Measurements from ENCODE around the gene ADAMTS13. TPM values are rescaled to one million over a fixed set of nuclear protein-coding genes. Genes with fewer than 3 reads are reported as not detected.

The ADAMTS13 gene
- total RNA-seq, 4 donors from 2014 or later = 1.8 to 4.9 (median 3.8) TPM; not detected in 1

DNA sequence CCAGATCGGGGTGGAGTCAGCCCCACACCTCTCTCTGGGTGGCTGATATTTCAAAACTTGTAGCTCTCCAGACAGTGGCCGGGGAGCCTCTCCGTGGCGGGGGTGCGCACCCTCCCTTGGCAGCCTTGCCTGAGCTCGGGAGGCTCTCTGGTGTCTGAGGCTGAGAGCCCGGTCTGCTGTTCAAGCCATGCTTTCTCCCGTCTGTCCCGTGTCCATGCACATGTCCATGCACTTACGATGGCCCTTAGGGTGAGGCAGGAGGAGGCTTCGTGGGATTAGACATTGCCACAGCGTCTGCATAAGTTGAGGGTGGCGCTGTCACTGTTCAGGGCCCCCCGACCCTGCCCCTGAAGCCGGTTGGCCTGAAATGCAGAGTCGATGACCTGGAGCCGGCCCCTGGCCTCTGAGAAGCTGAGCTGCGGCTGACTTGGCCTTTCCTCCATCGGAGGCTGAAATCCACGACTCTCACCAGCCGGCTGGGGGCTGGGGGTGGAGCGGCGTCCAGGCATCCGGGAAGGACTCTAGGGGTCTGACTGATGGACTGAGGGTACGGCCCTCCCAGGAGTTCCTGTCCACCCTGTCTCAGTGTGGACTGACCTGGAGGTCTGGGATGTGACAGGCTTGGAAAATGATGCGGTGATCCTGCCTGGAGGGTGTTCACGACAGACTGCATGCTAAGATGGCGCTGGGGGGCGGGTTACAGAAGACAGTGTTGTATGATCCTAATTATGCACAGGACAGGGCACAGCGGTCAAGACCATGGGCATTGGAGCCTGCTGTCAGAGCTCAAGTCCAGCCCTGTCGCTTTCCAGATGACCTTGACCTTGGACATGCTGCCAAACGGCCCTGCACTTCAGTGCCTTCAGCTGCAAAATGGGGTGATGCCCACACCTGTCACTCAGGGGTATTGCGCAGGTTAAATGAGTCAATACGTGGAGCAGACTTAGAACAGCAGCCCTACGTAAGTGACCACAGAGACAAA is 75.0 kb downstream of the ADAMTS13 start:
- H3K36me3 ChIP-seq = no peaks in the 10 kb centered on the region
- DNase-seq = no peak

GRCh38 chr9:133499132-133499891 is 77.1 kb downstream of the ADAMTS13 start:
- Histone ChIP-seq H3K27me3 (no peaks in the 10 kb centered on the region), H3K4me3 (no peak overlapping the region), H3K27ac (no peak overlapping the region), H3K36me3 (no peaks in the 10 kb centered on the region), H3K9me3 (peaks cover 0 to 12% of the 10 kb centered on the region in 2 donors), H3K4me1 (no peaks in the 10 kb centered on the region)
- intact Hi-C loops (cut with DNase I; ENCODE audit: low total_unique reads) = no loop called here
- DNase-seq = no peak
- no peak for TF ChIP-seq POLR2A (IDR thresholded peaks at IDR 0.05)
- TF ChIP-seq CTCF (IDR thresholded peaks at IDR 0.05) = no peak

More for the DNA sequence above, 75.0 kb downstream of the ADAMTS13 start:
- peaks cover 0 to 4% of the 10 kb centered on the region in 2 donors for H3K9me3 ChIP-seq
- intact Hi-C loops (cut with DNase I; ENCODE audit: low total_unique reads) = no loop called here
- no peaks in the 10 kb centered on the region for H3K27me3 ChIP-seq
- TF ChIP-seq CTCF (IDR thresholded peaks at IDR 0.05) = no peak
- no peaks in the 10 kb centered on the region for H3K4me1 ChIP-seq
- no peak overlapping the region for H3K4me3 ChIP-seq
- H3K27ac ChIP-seq = no peak overlapping the region

- Histone ChIP-seq H3K4me1 (no peaks in the 10 kb centered on the region), H3K27ac (no peak overlapping the region), H3K9me3 (peaks cover 0 to 12% of the 10 kb centered on the region in 2 donors), H3K4me3 (no peak overlapping the region), H3K27me3 (no peaks in the 10 kb centered on the region), H3K36me3 (no peaks in the 10 kb centered on the region)
- TF ChIP-seq CTCF (IDR thresholded peaks at IDR 0.05) (no peak), POLR2A (IDR thresholded peaks at IDR 0.05) (no peak)
- intact Hi-C loops (cut with DNase I; ENCODE audit: low total_unique reads) = no loop called here
- no peak for DNase-seq
Observed at GRCh38 chr9:133499892-133500270, 77.7 kb downstream of the ADAMTS13 start.

GRCh38 chr9:133502112-133502511 is 79.9 kb downstream of the ADAMTS13 start:
- Histone ChIP-seq H3K36me3 (no peaks in the 10 kb centered on the region), H3K27me3 (no peaks in the 10 kb centered on the region)

More at GRCh38 chr9:133502112-133502511, 79.9 kb downstream of the ADAMTS13 start:
- peaks cover 0 to 12% of the 10 kb centered on the region in 2 donors for H3K4me1 ChIP-seq
- no peak for DNase-seq
- peaks cover 0 to 12% of the 10 kb centered on the region in 2 donors for H3K9me3 ChIP-seq
- no peak overlapping the region for H3K27ac ChIP-seq
- intact Hi-C loops (cut with DNase I; ENCODE audit: low total_unique reads) = no loop called here
- TF ChIP-seq POLR2A (IDR thresholded peaks at IDR 0.05) (no peak), CTCF (IDR thresholded peaks at IDR 0.05) (no peak)
- no peak overlapping the region for H3K4me3 ChIP-seq
